HEK293 (cell line): ENCODE data around the gene AJM1.
"Not testable (repeated sequence)": the region's sequence is repeated elsewhere in the genome, so short reads cannot be mapped to it uniquely, and the experiment has no call there.

Source experiments
- ZNF677 ChIP-seq: fragments of 450-650 bp; IDR thresholded peaks from 2 replicates; pipeline ENCODE4 v1.5.0; 2018; ENCODE audit warnings: missing biosample characterization, mild to moderate bottlenecking, missing genetic modification characterization, moderate library complexity
- TF ChIP-seq, protein P1 (sequence below): fragments of 450-650 bp; formaldehyde crosslinking; IDR thresholded peaks from 2 replicates; pipeline ENCODE4 v1.5.1; 2016; ENCODE audit warnings: missing biosample characterization, missing genetic modification characterization

DNA sequence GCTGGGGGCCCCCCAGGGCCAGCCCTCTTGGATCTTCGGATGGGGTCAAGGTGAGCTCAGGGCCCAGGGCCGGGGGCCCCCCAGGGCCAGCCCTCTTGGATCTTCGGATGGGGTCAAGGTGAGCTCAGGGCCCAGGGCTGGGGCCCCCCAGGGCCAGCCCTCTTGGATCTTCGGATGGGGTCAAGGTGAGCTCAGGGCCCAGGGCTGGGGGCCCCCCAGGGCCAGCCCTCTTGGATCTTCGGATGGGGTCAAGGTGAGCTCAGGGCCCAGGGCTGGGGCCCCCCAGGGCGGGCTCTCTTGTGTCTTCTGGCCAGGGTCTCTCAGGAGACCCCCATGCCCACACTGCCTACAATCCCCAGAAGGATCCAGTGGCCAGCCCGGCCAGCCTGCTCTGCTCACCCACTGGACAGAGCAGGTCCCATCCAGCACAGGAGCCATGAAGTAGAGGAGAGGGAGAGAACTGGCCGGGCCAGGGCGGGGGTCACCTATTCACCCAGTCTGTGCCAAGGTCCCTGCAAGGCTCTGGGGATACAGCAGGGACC, 39.2 kb upstream of the AJM1 start:
- TF ChIP-seq, protein P1, sequence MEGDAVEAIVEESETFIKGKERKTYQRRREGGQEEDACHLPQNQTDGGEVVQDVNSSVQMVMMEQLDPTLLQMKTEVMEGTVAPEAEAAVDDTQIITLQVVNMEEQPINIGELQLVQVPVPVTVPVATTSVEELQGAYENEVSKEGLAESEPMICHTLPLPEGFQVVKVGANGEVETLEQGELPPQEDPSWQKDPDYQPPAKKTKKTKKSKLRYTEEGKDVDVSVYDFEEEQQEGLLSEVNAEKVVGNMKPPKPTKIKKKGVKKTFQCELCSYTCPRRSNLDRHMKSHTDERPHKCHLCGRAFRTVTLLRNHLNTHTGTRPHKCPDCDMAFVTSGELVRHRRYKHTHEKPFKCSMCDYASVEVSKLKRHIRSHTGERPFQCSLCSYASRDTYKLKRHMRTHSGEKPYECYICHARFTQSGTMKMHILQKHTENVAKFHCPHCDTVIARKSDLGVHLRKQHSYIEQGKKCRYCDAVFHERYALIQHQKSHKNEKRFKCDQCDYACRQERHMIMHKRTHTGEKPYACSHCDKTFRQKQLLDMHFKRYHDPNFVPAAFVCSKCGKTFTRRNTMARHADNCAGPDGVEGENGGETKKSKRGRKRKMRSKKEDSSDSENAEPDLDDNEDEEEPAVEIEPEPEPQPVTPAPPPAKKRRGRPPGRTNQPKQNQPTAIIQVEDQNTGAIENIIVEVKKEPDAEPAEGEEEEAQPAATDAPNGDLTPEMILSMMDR, result not testable (repeated sequence)
- not testable (repeated sequence) for TF ChIP-seq ZNF677
